AG10803 (cell line): ENCODE data around the gene NUF2.

Source experiments
- DNase-seq: peaks from one replicate; pipeline ENCODE4 v3.0.0; 2010; ENCODE audit warnings: low read depth
- H3K4me3 ChIP-seq: 2 replicates; pipeline ENCODE4 v1.5.1; 2011; ENCODE audit warnings: mild to moderate bottlenecking, low read length, control low read depth
- CTCF ChIP-seq: conservative IDR thresholded peaks from 2 replicates; pipeline ENCODE4 v1.5.1; 2011; ENCODE audit warnings: mild to moderate bottlenecking, low read length, control low read depth, inconsistent platforms

The NUF2 gene

GRCh38 chr1:163366555-163366954 is 44.8 kb downstream of the NUF2 start:
- no peak overlapping the region for H3K4me3 ChIP-seq
- TF ChIP-seq CTCF = no peak
- DNase-seq = no peak

- no peak for DNase-seq
- no peak overlapping the region for H3K4me3 ChIP-seq
- no peak for TF ChIP-seq CTCF
These were observed 46.0 kb downstream of the NUF2 start for GRCh38 chr1:163367721-163368120.

- no peak for DNase-seq
- no peak overlapping the region for H3K4me3 ChIP-seq
- TF ChIP-seq CTCF = no peak
These were observed 50.8 kb downstream of the NUF2 start for GRCh38 chr1:163372576-163372975.

GRCh38 chr1:163378554-163378953 is 56.8 kb downstream of the NUF2 start:
- no peak overlapping the region for H3K4me3 ChIP-seq
- DNase-seq = no peak
- TF ChIP-seq CTCF = no peak

- no peak overlapping the region for H3K4me3 ChIP-seq
- no peak for DNase-seq
- TF ChIP-seq CTCF = no peak
These were observed 58.0 kb downstream of the NUF2 start for GRCh38 chr1:163379801-163380200.

- no peak for TF ChIP-seq CTCF
- no peak overlapping the region for H3K4me3 ChIP-seq
These were observed 59.9 kb downstream of the NUF2 start for GRCh38 chr1:163381487-163382184.

GRCh38 chr1:163382395-163382794 is 60.6 kb downstream of the NUF2 start:
- no peak for DNase-seq
- no peak overlapping the region for H3K4me3 ChIP-seq
- TF ChIP-seq CTCF = no peak

More at GRCh38 chr1:163381487-163382184, 59.9 kb downstream of the NUF2 start:
- no peak for DNase-seq
